ENCODE data around the gene CDC42BPA. TPM values are rescaled to one million over a fixed set of nuclear protein-coding genes. Genes with fewer than 3 reads are reported as not detected.
A peak's percentile ranks its signal among the peaks of the same experiment; 100 is the strongest.

The CDC42BPA gene
- total and polyA plus RNA-seq, 9 of the 15 experiments (the other 6 are each of a cell fraction or from before 2014, with no cell fraction given), result 8.0 to 77.5 (median 52.1) TPM

- TF ChIP-seq SMAD4 (CRISPR knock-in tag; conservative IDR thresholded peaks at IDR 0.05), result peak; percentile 65; the same call in 1 of the 2 replicates
- no peak for TF ChIP-seq ZNF184 (CRISPR knock-in tag; IDR thresholded peaks at IDR 0.05)
- TF ChIP-seq ERF (CRISPR knock-in tag; IDR thresholded peaks at IDR 0.05), result no peak
- no peak for TF ChIP-seq SUPT5H (IDR thresholded peaks at IDR 0.05)
- TF ChIP-seq MEIS2 (IDR thresholded peaks at IDR 0.05; ENCODE audit: partially characterized antibody), result no peak
- no peak for TF ChIP-seq ZNF354B (CRISPR knock-in tag; IDR thresholded peaks at IDR 0.05)
- no peak for TF ChIP-seq ZSCAN29 (IDR thresholded peaks at IDR 0.05)
- no peak for TF ChIP-seq PRMT5 (CRISPR knock-in tag; IDR thresholded peaks at IDR 0.05)
- TF ChIP-seq USF2 (CRISPR knock-in tag; IDR thresholded peaks at IDR 0.05), result no peak
- TF ChIP-seq ARID2 (IDR thresholded peaks at IDR 0.05), result no peak
- no peak for TF ChIP-seq ZBTB1 (CRISPR knock-in tag; IDR thresholded peaks at IDR 0.05; ENCODE audit: borderline replicate concordance, low read depth)
- no peak for TF ChIP-seq MIER1 (IDR thresholded peaks at IDR 0.05; ENCODE audit: low read depth)
- peak; percentile 26 for TF ChIP-seq PHF20 (IDR thresholded peaks at IDR 0.05; ENCODE audit: partially characterized antibody)
- no peak for TF ChIP-seq ZNF785 (CRISPR knock-in tag; IDR thresholded peaks at IDR 0.05)
- TF ChIP-seq KDM2B (CRISPR knock-in tag; IDR thresholded peaks at IDR 0.05), result no peak
- peak; percentile 81 for TF ChIP-seq GABPA (tag; conservative IDR thresholded peaks at IDR 0.05; ENCODE audit: low read depth)
- TF ChIP-seq HCFC1 (IDR thresholded peaks at IDR 0.05; ENCODE audit: low read depth, low read length), result no peak
- TF ChIP-seq HBP1 (CRISPR knock-in tag; IDR thresholded peaks at IDR 0.05), result no peak
- TF ChIP-seq ZNF197 (CRISPR knock-in tag; IDR thresholded peaks at IDR 0.05; ENCODE audit: low read depth), result no peak
- peak; percentile 12 for TF ChIP-seq TBP (optimal IDR thresholded peaks at IDR 0.05; ENCODE audit: low read depth, low read length)
- no peak for TF ChIP-seq NONO (IDR thresholded peaks at IDR 0.05; ENCODE audit: low read depth in 2 of 2, low read length in 1 of 2)
- TF ChIP-seq, protein P1, sequence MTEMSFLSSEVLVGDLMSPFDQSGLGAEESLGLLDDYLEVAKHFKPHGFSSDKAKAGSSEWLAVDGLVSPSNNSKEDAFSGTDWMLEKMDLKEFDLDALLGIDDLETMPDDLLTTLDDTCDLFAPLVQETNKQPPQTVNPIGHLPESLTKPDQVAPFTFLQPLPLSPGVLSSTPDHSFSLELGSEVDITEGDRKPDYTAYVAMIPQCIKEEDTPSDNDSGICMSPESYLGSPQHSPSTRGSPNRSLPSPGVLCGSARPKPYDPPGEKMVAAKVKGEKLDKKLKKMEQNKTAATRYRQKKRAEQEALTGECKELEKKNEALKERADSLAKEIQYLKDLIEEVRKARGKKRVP (CRISPR knock-in tag; IDR thresholded peaks at IDR 0.05), result no peak
- no peak for TF ChIP-seq KDM4B (IDR thresholded peaks at IDR 0.05; ENCODE audit: borderline replicate concordance in 2 of 2, low read depth in 1 of 2)
- TF ChIP-seq FOXM1 (IDR thresholded peaks at IDR 0.05; ENCODE audit: low read depth), result 0 out of 2 replicates have a peak, but pooled peaks have one; percentile 23
- no peak for TF ChIP-seq FOXM1 (CRISPR knock-in tag; IDR thresholded peaks at IDR 0.05; ENCODE audit: low read depth)
- TF ChIP-seq NR2C1 (IDR thresholded peaks at IDR 0.05), result 0 out of 2 replicates have a peak, but pooled peaks have one; percentile 39
- TF ChIP-seq NR2C1 (tag; IDR thresholded peaks at IDR 0.05), result no peak; the same call in 1 of the 2 replicates
- no peak for TF ChIP-seq POLR3A (IDR thresholded peaks at IDR 0.05; ENCODE audit: borderline replicate concordance, extremely low read depth, insufficient read depth, insufficient read length)
- TF ChIP-seq YBX1 (IDR thresholded peaks at IDR 0.05), result no peak
- no peak for TF ChIP-seq RBM15 (IDR thresholded peaks at IDR 0.05; ENCODE audit: insufficient read depth, low read length)
These were observed 328.1 kb downstream of the CDC42BPA start (continued) for GRCh38 chr1:226990133-226990716.
